NCI-H2196 treated with DMSO at 0.1 percent for 48 hours (cell line): ENCODE data around the gene NOP14.
"Not testable (repeated sequence)": the region's sequence is repeated elsewhere in the genome, so short reads cannot be mapped to it uniquely, and the experiment has no call there.

ENCODE experiments used
- DNase-seq: peaks from one replicate; lab custom pipeline; 2025; ENCODE audit not compliant: unreplicated experiment; lab: John Stamatoyannopoulos, UW

Gene NOP14

DNA sequence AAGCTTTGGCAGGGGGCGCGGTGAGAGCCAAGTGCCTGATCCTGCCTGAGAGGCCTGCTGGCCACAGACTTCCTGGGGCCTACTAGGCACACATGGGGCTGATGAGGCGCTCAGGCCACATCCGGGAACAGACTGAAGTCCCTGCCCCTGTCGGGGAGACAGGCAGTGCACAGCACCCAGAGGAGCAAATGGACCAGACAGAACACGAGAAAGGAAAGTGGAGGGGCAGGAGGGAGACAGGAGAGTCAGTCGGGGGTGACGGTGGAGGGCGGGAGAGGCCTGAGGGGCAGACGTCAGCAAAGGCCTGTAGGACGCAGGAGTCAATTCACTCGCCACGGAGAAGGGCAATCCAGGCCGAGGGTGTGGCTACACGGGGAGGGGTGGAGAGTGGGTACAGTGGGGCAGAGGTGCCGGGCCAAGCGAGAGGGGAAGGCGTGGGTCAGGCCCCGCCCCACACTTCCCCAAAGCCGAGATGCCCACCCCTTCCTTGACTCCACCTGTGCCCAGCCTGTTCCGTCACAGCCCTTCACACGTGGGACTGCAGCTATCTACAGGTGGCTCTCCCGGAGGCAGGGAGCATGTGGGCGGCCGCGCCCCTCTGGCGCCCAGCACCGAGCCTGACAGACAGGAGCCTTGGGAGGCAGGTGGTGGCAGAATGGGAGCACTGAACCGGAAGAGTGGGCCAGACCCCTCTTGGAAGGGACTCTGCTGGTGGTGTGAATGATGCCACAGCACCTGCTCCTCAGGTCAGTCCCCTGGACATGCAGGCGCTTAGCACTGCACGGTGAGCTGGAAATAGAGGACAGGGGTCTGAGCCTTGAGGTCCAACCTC lies 20.5 kb downstream of the NOP14 start:
- DNase-seq, result no peak

DNA sequence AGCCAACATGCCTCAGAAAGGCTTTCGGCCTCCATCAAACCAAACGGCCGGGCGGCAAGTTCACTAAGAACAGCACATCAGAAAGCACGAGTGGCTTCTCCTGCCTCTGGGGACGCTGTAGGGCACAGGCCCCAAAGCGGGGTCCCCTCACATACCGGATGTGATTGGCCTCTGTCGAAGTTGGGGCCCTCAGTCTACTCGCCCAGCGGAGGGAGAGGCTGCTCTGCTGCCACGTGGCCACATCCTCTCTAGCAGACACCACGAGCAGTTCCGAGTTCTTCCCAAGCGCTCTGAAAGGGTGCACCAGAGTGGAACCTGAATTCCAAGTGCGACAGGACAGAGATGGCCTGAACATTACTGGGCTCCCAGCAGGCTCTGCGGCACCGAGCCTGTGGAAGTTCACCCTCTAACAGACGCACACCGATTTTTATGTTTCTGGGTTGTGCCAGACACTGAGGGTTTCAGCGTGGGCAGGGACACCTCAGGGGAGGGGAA lies 21.1 kb downstream of the NOP14 start:
- DNase-seq, result no peak

DNA sequence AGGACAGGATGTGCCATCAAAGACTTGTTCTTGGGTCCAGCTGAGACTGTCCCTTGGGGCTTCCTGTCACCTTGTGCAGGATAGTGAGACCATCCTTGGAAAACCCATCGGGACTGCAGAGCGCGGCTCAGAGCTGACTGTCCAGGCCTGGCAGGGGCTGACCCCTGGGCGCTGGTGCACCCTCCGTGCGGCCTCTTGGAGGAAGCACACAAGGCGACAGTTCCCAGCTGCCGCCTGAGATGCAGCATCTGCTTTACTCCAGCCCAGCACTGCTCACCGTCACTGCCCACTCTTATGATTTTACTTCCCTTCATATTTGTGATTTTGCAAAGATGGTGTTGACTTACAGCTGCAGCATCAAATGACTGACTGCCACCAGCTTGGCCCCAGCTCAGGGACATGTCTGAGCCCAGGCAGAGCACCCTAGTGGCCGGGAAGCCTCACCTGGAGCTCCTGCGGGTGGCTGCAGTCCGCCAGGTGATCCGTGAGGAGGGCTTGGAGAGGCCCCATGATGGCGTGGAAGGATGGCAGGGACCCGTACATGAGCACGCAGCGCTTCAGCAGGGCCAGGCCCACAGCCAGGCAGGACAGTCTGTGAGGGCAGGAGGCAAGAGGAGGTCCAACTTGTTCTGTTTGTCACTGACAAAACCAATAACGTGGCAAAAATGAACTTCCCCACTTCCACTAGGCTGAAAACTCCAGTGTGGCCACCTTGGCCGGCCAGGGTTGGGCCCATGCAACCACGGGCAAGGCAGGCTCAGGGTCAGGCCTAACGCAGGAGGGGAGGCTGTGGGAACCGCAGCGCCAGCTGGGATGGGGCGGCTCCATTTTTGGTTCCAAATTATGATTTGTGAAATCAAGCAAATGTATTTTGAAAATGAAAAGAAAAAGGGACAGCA lies 21.8 kb downstream of the NOP14 start:
- DNase-seq, result no peak

DNA sequence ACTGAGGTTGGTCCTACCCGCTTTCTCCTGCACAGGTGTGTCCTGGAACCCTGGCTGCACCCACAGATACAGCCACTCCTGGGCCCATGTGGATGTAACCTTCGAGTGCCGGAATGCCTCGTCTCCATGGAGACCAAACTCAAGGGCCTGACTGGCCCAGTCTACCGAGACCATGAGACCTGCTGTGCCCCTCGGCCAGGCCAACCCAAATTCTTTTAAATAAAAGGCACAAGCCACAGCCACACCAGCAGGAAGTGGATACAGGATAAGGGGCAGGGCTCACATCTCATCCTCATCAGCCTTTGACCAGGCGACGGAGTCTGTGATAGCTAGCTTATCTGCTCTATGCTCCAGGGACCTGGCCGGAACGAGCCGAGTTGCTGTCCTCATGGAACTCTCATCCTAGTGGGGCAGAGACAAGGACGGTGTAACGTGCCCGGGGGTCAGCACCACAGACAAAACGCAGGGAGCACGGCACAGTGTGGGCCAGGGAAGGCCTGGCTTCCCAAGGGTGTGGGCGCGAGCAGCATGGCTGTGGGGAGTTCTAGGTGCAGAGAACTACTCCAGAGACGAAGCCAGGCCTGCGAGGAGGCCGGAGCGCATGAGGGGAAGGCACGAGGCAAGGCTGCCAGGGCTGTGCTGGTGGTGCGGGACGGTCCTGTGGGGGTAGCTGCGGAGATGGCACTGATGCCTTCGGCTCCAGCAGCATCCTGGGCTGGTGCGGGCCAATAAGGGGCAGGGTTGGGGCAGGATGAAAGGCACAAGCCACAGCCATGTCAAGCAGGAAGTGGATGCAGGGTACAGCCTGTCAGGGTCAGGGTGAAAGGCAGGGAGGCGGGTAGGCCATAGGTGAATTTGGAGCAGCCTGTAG lies 22.7 kb downstream of the NOP14 start:
- DNase-seq, result no peak

DNA sequence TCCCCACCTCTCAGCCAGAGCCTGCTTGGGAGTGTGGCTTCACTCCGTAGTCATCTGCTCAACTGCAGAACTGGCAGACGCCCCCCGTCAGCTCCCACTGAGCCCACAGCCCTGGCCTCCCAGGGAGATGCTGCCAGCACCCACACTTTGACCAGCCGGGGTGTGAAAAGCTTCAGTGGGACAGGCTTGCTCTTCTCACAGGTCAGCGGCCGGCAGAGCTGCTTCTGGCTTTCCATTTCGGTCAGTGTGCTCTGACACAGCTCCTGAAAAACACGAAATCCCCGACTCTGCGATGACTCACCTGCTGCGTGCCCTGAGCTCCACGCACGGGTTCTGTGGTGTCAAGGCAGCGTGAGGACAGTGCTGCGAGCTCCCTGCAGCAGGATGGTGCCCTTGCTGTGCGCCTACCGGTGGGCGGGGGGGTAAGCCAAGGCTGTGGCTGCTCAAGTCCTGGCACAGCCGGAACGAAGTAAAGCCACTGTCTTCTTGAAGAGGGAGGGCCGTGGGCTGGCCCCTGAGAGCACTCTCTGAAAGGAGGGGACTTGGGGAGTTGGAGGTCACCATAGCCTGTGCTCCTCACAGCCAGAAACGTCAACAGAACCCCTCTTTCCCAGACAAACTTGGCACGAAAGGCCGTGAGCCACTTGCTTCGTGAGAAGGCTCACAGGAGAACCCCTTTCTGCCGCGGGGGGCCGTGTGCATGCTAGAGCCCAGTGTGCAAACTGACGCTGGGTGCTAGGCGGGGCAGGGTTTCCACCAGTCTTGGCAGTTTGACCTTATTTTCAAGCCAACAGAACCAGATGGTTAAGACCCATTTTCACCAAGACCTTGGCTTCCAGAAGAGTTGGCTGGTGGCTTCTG lies 23.6 kb downstream of the NOP14 start:
- no peak for DNase-seq

DNA sequence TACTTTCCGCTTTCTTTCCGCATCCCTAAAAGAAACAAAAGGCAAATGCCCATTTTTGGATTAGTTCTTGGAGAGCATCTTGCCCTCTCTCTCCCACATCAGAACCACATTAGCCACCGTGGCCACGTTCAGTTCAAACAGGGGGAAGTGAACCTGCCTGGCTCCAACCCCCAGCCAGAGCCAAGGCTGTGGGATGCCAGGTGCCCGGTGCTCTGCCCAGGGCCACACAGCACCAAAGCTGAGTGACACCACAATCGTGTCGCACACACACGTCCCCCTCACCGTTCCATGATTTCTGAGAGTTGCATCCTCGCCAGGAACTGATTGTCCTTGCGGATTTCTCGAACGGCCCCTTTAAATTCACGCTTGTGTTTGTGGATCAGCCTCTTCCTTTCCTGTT lies 24.3 kb downstream of the NOP14 start:
- no peak for DNase-seq

DNA sequence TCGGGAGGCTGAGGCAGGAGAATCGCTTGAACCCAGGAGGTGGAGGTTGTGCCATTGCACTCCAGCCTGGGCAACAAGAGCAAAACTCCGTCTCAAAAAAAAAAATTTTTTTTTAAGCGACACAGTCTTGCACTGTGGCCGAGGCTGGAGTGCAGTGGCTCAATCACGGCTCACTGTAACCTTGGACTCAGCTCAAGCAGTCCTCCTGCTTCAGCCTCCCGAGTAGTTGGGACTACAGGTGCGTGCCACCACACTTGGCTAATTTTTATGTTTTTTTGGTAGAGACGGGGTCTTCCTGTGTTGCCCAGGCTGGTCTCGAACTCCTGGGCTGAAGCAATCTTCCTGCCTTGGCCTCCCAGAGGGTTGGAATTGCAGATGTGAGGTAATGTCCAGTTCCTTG lies 24.8 kb downstream of the NOP14 start:
- DNase-seq, result not testable (repeated sequence)

DNA sequence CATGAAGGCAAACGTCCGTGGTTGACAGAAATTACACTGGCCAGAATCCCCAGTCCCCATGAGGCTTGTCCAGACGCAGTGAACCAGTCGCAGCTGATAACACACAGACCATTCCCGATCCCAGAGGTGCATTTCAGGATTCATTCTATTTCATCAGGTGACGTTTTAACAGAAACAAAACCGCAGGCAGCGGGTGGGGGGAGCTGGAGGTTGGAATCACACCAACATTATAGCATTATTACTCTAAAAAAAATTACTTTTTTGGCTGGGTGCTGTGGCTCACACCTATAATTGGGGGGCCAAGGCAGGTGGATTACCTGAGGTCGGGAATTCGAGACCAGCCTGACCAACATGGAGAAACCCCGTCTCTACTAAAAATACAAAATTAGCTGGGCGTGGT lies 25.2 kb downstream of the NOP14 start:
- DNase-seq, result no peak

DNA sequence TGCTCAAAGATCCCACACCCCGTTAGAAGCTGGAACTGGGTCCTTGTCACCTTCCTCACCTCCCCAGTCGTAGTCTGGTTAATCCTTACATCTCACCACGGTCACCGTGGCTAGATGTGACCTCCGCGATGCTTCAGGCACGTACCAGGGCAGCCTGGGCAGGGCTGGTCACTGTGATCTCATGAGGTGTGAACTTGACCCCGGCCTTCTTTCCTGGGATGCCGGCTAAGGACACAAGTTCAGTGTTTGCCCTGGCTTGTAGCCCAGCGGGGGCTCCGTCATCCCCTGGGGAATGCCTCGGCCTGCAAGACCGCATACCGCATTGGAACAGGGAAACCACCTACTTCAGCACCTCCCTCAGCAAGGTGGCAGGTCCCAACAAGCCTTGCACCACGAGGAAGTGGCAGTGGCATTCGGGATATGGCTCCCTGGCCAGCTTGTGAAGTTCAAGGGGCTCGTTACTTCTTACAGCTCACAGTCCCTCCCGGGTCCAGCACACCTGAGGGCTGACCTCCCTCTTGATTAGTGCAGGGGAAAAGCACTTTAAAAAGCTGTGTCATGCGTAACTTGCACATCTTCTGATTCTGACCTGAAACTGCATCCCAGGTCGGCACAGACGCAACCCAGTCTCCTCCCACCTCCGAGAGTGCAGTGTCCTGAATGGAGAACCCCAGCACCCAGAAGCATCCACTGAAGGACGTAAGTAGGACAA lies 25.9 kb downstream of the NOP14 start:
- peak; percentile 48 for DNase-seq

DNA sequence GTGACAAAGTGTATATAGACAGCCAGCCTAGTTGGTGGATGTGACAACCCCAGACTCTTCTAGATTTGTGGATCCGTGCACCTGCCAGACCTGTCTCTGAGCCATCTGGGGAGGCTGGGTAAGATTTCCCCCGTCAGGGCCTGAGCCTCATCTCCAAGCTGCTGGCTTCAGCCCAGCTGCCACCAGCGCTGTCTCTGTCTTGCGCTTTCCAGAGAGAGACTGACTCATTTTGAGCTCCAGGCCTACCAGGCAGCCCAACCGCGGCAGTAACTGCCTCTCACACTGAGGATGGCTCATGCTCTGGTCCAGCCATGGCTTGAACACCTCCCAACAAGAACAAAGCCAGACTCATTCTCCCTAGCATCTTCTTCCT lies 26.4 kb downstream of the NOP14 start:
- no peak for DNase-seq

DNA sequence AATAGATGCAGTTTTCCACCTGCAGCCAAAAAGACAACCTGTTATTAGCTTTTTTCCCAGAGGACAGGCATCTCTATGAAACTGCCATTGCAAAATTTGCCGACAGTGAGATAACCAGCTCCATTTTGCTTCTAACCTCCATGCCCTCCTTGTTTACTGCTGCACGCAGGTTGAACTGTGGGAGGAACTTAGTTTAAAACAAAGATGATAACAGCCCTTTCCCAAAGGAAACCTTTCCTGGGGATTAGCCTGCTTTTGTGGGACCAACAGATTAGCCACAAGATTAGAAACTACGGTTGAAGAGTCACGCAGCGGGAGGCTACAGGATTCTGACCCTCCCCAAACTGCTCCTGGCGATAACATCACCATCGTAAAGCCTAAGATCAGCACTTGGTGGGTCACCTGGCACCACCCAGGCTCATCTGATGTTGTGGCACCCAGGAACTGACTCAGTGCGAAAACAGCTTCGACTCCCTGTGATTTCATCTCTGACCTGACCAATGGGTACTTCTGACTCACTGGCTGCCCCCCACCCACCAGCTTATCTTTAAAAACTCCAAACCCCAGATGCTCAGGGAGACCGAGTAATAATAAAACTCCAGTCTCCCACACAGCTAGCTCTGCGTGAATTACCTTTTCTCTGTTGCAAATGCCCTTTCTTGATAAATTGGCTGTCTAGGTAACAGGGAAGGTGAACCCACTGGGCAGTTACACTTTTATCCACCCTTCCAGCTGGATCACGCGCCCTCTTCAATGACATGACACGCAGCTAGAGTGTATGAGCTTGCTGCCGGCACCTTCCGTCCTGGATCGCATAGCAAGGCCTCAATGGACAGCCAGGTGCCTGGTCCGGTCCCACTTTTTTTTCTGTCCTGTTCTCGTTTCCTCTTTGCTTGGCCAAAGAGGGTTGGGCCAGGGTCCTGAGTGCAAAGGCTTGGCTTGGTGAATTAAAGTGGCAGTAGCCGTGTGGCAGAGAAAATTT lies 27.2 kb downstream of the NOP14 start:
- DNase-seq, result no peak

DNA sequence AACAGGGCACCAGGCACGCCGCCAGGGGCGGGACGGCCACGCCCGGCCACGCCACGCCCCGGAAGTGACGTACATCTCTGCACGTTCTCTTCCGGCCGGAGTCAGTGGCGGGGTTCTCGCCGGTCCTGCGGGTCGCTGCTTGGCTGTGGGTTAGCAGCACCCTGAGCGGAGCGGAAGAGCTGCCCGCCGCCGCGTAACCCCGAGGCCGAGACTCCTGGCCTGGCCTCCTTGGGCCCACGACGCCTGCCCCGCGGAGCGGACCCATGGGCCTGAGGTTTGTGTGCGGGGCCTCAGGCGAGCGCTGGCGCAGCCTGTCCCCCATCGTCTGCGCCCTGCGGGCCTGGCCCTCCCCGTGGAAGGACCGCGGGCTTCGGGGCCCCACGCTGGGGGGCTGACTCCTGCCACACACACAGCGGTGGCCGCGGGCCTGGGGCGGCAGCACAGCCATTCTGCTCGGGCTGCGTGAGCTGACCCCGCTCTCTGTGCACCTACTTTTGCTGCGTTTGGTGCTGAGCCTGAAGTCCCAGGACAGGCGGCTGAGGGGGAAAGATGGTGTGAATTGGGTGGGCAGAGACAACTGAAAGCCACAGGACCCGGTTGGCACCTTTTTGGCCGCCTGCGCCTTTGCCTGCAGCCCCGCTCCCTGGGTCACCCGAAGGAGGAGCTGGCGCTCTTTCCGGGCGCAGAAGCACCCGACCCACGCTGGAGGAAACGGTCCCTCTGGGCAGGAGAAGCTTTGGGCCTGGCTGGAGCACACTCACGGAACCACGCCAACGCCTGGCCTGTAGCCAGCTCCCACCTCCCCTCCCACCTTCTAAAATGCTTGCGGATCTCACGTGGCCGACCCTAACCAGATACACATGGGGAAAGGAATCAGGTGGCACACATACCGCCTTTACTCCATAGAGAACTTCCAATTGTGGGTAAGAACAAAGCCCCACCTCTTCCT lies 28.1 kb downstream of the NOP14 start:
- peak; percentile 80 for DNase-seq

DNA sequence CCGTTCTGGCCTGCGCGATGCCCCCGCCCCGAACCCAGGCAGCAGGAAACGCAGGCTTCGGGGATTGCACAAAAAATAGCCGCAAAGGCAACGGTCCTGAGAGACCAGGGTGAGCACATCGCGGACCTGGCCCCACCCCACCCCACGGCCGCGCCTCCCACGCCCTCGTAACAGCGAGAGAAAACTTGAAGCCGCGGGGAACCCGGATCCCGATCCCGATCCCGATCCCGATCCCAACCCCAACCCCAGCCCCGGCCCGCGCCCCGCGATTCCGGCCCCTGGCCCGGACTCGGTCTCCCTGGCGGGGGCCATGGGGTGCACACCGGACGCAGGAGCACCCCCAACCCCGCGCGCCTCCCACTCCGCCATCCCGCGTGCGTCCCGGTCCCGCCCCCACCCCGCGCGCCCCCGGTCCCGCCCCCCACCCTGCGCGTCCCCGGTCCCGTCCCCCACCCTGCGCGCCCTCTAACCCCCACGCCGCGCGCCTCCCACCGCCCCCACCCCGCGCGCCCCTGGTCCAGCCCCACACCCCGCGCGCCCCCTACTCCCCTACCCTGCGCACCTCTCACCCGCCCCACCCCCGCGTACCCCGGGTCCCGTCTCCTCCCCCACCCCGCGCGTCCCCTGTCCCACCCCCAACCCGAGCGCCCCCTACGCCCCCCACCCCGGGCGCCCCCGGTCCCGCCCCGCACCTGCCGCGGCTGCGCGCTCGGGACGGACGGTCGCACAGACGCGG lies 29.0 kb downstream of the NOP14 start:
- DNase-seq, result no peak

DNA sequence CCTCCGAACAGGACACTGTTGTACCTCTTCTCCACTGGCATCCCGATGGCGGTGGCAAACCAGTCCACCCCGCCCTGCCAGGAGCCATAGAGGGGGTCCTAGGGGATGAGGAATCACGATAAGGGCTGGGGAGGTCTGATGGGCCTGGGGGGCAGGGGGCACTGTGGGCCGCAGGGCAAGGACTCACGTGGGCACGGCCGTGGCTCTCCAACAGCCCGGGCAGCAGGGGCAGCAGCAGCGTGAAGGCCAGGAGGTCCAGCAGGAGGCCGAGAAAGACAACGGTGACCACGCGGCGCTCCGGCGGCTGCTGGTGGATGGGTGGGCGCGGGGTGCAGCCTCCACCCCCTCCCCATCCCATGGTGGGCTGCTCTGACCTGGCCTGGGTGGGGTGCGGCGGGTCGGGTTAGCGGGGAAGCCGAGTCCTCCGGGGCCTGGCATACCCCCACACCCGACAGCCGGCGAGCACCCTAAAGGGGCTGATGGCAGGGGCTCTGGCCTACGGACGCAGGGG lies 29.6 kb downstream of the NOP14 start:
- no peak for DNase-seq

DNA sequence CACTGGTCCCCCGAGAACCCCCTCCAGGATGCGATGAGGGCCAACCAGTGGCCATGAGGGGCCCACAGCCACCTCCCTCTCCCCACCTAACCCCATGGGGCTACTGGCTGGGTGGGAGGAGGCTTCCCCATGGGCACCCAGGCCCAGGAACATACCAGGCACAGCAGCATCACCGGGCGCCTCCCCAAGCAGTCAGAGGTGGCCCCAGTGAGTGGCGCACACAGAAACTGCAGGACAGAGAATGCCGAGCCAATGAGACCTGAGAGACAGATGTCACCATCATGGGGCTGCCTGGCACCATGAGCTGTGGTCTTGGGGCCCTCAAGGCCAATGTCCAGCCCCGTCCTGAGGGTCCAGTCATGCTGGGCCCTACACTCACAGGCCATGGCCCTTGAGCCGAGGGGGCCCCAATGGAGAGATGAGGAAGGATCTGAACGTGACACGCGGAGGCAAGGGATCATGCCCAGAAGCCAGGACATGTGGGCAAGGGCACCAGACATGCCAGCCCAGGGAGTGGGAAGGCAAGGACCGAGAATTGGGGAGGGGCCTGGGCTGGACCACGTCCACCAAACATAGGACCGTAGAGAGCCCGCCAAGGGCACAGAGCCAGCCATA lies 30.1 kb downstream of the NOP14 start:
- no peak for DNase-seq
